Stimulated activated CD4-positive, alpha-beta T cell treated with anti-CD3 and anti-CD28 coated beads, Interleukin-1b, Interleukin-23, amount 100 ng/mL, for 4 hours (primary cell): ENCODE data around the gene SGSH.
"Not testable (repeated sequence)": the region's sequence is repeated elsewhere in the genome, so short reads cannot be mapped to it uniquely, and the experiment has no call there.

Experiments
- DNase-seq, 2 donors: peaks; one replicate each; pipeline ENCODE4 v3.0.0-alpha.2; 2020; ENCODE audit warnings: low read depth in 2 of 2

Gene SGSH

GRCh38 chr17:80220054-80220735 is at the start of gene SGSH, which contains the start of gene SLC26A11:
Gene SGSH, minus strand, starts transcription at chr17:80220333. Its CDS starts 20 bp downstream, at chr17:80220313.
Gene SLC26A11, plus strand, starts transcription at chr17:80220427. Its CDS starts 1,134 bp downstream, at chr17:80221561.
- peak; percentile 22 to 66 for DNase-seq

- no peak for DNase-seq
These were observed 49.3 kb upstream of the SGSH start for GRCh38 chr17:80269405-80269807.

- no peak for DNase-seq
These were observed 48.3 kb upstream of the SGSH start for GRCh38 chr17:80268427-80268826.

GRCh38 chr17:80267391-80267790 is 47.3 kb upstream of the SGSH start:
- DNase-seq, result no peak

- DNase-seq, result peak in 1 of 2 donors; percentile 39
These were observed 45.3 kb upstream of the SGSH start for GRCh38 chr17:80265205-80266068.

GRCh38 chr17:80264205-80265075 is 44.3 kb upstream of the SGSH start:
- peak in 1 of 2 donors; percentile 38 for DNase-seq

- DNase-seq, result peak; percentile 64 to 82
These were observed 43.4 kb upstream of the SGSH start for GRCh38 chr17:80263253-80264204.

- no peak for DNase-seq
These were observed 42.7 kb upstream of the SGSH start for GRCh38 chr17:80262775-80263244.

GRCh38 chr17:80262291-80262690 is 42.2 kb upstream of the SGSH start:
- no peak for DNase-seq

GRCh38 chr17:80261895-80262279 is 41.8 kb upstream of the SGSH start:
- DNase-seq, result no peak

- peak in 1 of 2 donors; percentile 39 for DNase-seq
These were observed 41.2 kb upstream of the SGSH start for GRCh38 chr17:80261159-80261894.

- peak in 1 of 2 donors; percentile 46 for DNase-seq
These were observed 40.6 kb upstream of the SGSH start, which contains the start of gene RNF213 for GRCh38 chr17:80260791-80261158. Gene RNF213, plus strand, starts transcription at chr17:80260852. Its CDS starts 2,830 bp downstream, at chr17:80263682.

- peak; percentile 62 to 73 for DNase-seq
These were observed 40.0 kb upstream of the SGSH start for GRCh38 chr17:80260069-80260535.

- DNase-seq, result no peak
These were observed 39.4 kb upstream of the SGSH start for GRCh38 chr17:80259457-80260068.

- DNase-seq, result not testable (repeated sequence)
These were observed 38.2 kb upstream of the SGSH start for GRCh38 chr17:80258296-80258695.

- no peak for DNase-seq
These were observed 37.6 kb upstream of the SGSH start for GRCh38 chr17:80257716-80258213.

- DNase-seq, result no peak
These were observed 35.9 kb upstream of the SGSH start for GRCh38 chr17:80256034-80256350.

- DNase-seq, result peak in 1 of 2 donors; percentile 62
These were observed 34.5 kb upstream of the SGSH start for GRCh38 chr17:80254396-80255251.
